B cell (primary cell): Measurements from ENCODE around the gene STX7.

Source experiments
- EZH2 ChIP-seq: IDR thresholded peaks from 2 replicates; pipeline ENCODE4 v1.6.1; 2012; ENCODE audit warnings: borderline replicate concordance, low read depth, mild to moderate bottlenecking, moderate library complexity, low read length; ENCODE audit not compliant: insufficient read depth, poor library complexity, severe bottlenecking
- TF ChIP-seq, protein P1 (sequence below): fragments of 200-600 bp; IDR thresholded peaks from one replicate; pipeline ENCODE4 v1.8.0; 2022; ENCODE audit warnings: antibody characterized with exemption, mild to moderate bottlenecking

DNA sequence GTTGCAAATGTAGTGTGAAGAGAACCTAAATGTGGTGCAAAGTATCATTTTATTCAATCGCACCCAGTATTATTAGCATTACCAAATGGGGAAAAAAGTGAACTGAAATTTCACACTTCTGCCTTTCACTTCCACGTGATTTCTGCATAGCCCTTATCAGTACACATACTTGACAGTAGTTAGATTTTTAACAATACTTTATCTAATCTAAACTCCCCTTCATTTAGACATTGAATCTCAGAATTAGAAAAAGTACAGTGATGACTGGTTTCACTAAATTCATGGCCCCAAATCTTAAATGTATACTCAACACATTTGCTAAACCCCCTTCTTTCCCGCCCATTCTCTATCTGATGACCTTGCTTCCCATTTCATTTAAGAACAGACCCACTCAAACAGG lies 14.3 kb downstream of the STX7 start:
- TF ChIP-seq, protein P1, sequence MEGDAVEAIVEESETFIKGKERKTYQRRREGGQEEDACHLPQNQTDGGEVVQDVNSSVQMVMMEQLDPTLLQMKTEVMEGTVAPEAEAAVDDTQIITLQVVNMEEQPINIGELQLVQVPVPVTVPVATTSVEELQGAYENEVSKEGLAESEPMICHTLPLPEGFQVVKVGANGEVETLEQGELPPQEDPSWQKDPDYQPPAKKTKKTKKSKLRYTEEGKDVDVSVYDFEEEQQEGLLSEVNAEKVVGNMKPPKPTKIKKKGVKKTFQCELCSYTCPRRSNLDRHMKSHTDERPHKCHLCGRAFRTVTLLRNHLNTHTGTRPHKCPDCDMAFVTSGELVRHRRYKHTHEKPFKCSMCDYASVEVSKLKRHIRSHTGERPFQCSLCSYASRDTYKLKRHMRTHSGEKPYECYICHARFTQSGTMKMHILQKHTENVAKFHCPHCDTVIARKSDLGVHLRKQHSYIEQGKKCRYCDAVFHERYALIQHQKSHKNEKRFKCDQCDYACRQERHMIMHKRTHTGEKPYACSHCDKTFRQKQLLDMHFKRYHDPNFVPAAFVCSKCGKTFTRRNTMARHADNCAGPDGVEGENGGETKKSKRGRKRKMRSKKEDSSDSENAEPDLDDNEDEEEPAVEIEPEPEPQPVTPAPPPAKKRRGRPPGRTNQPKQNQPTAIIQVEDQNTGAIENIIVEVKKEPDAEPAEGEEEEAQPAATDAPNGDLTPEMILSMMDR = no peak
- TF ChIP-seq EZH2 = no peak
